Stimulated activated CD4-positive, alpha-beta T cell treated with anti-CD3 and anti-CD28 coated beads, TNF-alpha, amount 100 ng/mL, for 24 hours (primary cell): ENCODE results near the gene PCGF5.
"Not testable (repeated sequence)": the region's sequence is repeated elsewhere in the genome, so short reads cannot be mapped to it uniquely, and the experiment has no call there.

Experiments
- DNase-seq, 3 experiments: peaks; one replicate each; pipeline ENCODE4 v3.0.0-alpha.2; 2020; ENCODE audit warnings: low read depth in 3 of 3

The PCGF5 gene

GRCh38 chr10:91220194-91220953 is at the start of gene PCGF5:
PCGF5 (plus strand) TSS chr10:91220663; CDS start chr10:91222872, 2,209 bp downstream.
- peak; percentile 80 to 89 (median 82) for DNase-seq

GRCh38 chr10:91171485-91171884 is 49.0 kb upstream of the PCGF5 start:
- no peak for DNase-seq

DNA sequence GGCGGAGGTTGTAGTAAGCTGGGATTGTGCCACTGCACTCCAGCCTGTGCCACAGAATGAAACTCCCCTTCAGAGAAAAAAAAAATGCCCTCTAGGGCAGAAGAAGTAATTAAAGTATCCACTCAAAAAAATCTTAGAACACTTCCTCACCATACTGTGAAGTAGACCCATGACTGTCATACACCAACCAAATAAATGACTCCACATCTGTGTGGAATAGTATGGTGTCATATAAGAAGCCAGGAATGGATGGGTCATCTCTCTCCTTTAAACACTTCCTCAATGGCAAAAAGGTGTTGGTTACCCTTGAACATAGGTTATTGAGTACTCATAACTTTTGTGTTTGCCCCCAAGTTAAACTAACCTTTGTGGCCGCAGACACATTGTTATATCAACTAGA is 48.1 kb upstream of the PCGF5 start:
- no peak for DNase-seq

- DNase-seq, result no peak
Measured at GRCh38 chr10:91185239-91185875, 35.1 kb upstream of the PCGF5 start.

DNA sequence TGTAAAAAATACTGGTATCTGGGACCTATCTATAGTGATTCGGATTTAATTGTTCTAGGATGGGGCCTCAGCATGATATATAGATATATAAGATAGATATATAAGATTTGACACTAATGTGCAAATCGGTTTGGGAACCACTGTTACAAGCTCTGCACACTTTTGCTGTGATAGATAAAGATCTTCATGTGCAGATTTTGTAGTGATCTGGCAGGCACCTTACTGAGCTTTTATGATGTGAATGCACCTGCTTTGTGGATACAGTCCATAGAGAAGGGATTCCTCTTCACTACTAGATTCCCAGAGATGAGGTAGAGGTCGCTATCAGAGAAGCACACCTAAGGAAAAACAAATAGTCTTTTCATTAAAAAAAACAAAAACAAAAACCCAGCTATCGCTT is 33.3 kb upstream of the PCGF5 start:
- no peak for DNase-seq

- not testable (repeated sequence) for DNase-seq
Measured at GRCh38 chr10:91188010-91188409, 32.5 kb upstream of the PCGF5 start.

DNA sequence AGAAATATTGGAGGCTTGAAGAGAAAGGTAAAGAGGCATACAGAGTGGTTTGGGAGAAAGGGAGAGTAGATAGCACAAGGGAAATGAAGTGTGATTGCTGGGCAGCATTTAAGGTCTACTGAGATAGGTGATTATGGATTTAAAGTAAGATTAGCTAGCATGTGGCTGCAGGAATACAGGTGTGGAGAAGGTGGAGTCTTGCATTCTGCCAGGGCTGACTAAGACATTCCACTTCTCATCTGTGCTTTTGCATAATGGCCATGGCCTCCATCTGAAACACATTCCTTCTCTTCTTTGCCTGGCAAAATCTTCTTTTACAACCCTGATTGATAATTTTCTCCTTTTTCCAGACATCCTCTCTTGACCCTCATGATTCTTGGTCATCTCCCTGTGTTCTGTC is 31.6 kb upstream of the PCGF5 start:
- no peak for DNase-seq

DNA sequence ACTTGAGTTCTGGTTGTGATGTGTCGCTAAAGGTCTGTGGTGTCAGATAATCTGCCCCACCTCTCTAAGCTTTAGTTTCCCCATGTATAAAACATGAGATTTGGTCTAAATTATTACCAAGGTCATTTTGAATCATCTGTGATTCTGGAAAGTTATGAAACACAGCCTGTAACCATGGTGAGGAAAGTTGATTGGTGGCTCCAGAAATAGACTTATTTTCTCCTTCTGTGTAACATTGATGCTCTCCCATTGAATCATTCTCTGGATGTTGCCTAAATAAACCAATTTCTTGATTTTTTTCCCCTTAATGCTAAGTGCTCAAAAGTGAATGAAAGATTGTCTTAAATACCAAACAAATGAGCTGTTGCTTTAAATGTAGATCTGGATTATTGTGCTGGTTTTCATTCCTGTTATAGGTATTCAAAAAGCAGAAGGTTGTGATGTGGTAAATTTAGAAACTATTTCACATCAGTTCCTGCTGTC is 30.0 kb upstream of the PCGF5 start:
- DNase-seq, result no peak

GRCh38 chr10:91190876-91191583 is 29.4 kb upstream of the PCGF5 start:
- no peak for DNase-seq

- no peak for DNase-seq
Measured at GRCh38 chr10:91191584-91191919, 28.9 kb upstream of the PCGF5 start.

- DNase-seq, result peak in 1 of 3 experiments; percentile 12
Measured at GRCh38 chr10:91194497-91195179, 25.8 kb upstream of the PCGF5 start.

DNA sequence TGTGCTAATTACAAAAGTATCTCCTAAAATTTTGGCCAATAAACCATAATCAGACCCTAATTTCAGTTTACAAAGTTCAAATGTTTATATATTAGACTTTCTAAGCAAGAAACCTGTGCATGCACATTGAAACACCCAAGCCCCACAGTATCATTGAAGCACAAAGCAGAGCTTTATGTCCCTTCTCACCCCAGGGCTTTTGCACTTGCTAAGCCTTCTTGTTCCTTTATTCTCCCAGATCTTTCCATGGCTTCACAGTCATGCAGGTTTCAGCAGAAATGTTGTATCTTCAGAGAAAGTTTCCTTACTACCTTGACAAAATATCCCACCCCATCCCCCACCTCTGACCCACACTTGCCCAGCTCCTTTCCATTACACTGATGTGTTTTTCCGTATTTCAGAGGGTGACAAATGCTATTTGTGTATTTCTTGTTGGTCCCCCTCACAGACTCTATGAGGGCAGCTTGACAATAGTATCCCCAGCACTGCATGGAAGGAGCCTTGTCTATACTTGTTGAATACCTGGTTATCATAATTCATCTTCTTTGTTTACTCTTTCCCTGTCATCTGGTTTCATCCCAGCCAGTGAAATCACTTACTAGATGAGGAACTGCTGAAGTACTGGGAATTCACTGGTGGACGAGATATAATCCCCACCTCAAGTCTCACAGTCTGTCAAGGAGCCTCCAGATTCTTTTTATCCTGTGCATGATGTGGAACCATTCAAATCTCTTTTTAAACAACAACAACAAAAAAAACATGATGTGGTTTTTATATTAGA is 24.0 kb upstream of the PCGF5 start:
- DNase-seq, result no peak

- DNase-seq, result no peak
Measured at GRCh38 chr10:91197127-91197526, 23.3 kb upstream of the PCGF5 start.

DNA sequence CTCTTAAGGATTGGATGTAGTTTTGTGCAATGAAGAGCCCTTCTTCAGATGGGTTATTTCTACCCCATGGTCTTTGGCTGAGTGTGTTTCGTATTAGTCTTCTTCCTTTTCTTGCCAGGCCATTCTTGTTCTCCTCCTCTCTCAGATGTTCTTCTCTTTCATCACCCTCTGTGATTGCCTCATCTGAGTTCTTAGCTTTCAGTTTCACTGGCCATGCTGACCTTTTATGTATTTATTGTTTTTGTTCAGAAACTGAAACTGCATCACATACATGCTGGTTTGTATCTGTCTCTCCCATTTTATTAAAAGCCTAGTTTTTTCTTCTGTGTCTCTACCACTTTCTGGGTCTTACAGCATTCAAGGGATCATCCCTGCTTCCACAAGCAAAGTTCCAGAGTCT is 21.7 kb upstream of the PCGF5 start:
- no peak for DNase-seq

- no peak for DNase-seq
Measured at GRCh38 chr10:91200314-91201212, 19.9 kb upstream of the PCGF5 start.

GRCh38 chr10:91201213-91201996 is 19.1 kb upstream of the PCGF5 start:
- DNase-seq, result peak in 1 of 3 experiments; percentile 27

DNA sequence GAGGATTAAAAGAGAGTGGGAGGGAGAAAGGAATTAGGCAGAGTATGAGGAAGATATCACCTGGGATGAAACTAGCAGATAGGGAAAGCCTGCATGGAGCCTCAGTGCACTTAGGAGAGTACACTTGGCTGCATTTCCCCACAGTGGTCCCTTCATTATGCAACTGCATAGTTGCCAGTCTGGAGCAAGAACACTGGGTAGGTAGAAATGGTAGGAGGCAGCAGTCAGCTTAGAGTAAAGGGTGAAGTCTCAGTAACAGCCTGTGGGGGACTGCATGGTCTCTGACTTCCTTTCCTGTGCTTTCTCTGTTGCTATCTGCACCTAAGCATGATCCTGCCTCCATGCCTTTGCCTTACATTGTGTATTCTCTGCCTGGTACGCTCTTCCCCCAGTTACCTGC is 14.0 kb upstream of the PCGF5 start:
- no peak for DNase-seq

- DNase-seq, result no peak
Measured at GRCh38 chr10:91206837-91207474, 13.5 kb upstream of the PCGF5 start.

- DNase-seq, result no peak
Measured at GRCh38 chr10:91208642-91209041, 11.8 kb upstream of the PCGF5 start.
